ENCODE measurements around the gene VAC14. TPM values are rescaled to one million over a fixed set of nuclear protein-coding genes. Genes with fewer than 3 reads are reported as not detected.

Gene VAC14
- total and polyA plus RNA-seq, 4 donors, result 27.6 to 60.8 (median 50.9) TPM

DNA sequence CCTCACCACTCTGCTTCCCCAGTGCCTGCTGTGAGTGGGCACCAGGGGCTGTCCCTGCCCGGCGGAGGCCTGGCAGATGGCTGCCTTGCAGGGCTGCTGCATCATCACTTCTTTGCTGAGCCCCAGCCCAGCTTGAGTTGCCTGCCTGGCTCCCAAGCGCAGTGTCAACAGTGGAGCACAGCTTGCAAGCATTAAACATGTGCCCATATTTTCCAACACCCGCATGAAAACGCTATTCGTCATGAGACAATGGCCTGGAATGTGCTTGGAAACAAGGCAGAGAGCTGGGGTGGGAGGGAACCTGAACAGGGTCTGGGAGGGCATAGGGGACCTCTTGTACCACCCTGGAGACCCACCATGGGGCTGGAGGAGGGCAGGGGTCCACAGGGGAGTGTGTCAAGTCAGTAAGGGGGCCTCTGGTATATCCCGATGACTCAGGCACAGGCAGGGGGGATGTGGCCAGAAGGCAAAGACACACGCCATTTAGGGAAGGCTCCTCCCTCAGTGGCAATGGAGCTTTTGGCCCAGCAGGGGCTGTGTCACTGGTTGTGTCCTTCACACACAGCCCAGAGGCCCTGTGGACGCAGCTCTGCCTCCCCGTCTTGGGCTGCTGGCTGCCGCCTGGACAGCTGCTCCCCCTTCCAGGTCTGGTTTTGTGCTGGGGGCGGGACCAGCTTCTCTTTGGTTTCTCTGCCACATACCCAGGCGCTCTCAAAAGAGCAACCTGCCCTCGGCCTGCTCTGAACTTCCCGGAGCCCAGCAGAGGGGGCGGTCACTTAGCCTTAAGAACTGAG, 97.7 kb downstream of the VAC14 start:
- 71 to 73% methylated on average over 16 of the region's 16 CpGs for WGBS, 2 donors
- Histone ChIP-seq H3K4me3 (no peak overlapping the region), H3K4me1 (ENCODE audit: control insufficient read depth in 5 of 5, insufficient read depth in 5 of 5, low read length in 5 of 5) (peaks cover 0 to 53% (median 24%) of the 10 kb centered on the region in 5 donors), H3K36me3 (ENCODE audit: control insufficient read depth in 4 of 4, insufficient read depth in 4 of 4, low read length in 4 of 4) (no peaks in the 10 kb centered on the region), H3K9me3 (ENCODE audit: control insufficient read depth in 4 of 4, insufficient read depth in 3 of 4, low read length in 3 of 4) (no peaks in the 10 kb centered on the region), H3K27ac (ENCODE audit: low read depth in 1 of 2, low read length in 1 of 2) (peak overlapping the region; percentile 57), H3K27me3 (ENCODE audit: control insufficient read depth in 3 of 3, insufficient read depth in 3 of 3, low read length in 2 of 3) (no peaks in the 10 kb centered on the region), H3K9ac (ENCODE audit: insufficient read depth in 1 of 2, low read length in 2 of 2) (no peak overlapping the region)
- ATAC-seq (ENCODE audit: insufficient read depth, low FRiP score), result no peak
- DNase-seq, result peak; percentile 78 to 85 (median 82)
- TF ChIP-seq, protein P1, sequence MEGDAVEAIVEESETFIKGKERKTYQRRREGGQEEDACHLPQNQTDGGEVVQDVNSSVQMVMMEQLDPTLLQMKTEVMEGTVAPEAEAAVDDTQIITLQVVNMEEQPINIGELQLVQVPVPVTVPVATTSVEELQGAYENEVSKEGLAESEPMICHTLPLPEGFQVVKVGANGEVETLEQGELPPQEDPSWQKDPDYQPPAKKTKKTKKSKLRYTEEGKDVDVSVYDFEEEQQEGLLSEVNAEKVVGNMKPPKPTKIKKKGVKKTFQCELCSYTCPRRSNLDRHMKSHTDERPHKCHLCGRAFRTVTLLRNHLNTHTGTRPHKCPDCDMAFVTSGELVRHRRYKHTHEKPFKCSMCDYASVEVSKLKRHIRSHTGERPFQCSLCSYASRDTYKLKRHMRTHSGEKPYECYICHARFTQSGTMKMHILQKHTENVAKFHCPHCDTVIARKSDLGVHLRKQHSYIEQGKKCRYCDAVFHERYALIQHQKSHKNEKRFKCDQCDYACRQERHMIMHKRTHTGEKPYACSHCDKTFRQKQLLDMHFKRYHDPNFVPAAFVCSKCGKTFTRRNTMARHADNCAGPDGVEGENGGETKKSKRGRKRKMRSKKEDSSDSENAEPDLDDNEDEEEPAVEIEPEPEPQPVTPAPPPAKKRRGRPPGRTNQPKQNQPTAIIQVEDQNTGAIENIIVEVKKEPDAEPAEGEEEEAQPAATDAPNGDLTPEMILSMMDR (IDR thresholded peaks at IDR 0.05; ENCODE audit: control extremely low read depth, extremely low read depth), result no peak

DNA sequence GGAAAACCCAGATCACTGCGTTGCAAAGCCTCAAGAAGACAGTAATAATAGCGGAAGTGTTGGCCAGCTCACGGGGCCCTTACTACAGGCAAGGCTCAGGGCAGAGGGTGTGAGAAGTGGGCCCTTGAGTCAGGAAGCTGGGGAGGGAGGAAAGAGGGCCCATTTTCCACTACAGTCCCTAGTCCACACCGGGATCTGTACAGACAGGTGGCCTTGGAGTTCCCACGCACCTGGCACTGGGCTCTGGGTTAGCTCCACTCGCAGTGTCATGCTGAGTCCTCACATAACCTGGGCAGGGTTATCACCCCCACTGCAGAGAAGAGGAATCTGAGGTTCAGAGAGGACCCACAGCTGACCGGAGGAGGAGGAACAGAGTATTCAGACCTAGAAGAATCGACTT, 98.3 kb downstream of the VAC14 start:
- H3K9me3 ChIP-seq (ENCODE audit: control insufficient read depth in 4 of 4, insufficient read depth in 3 of 4, low read length in 3 of 4), result no peaks in the 10 kb centered on the region
- H3K4me3 ChIP-seq, result no peak overlapping the region
- H3K27ac ChIP-seq (ENCODE audit: low read depth in 1 of 2, low read length in 1 of 2), result peak overlapping the region; percentile 49 to 57
- H3K27me3 ChIP-seq (ENCODE audit: control insufficient read depth in 3 of 3, insufficient read depth in 3 of 3, low read length in 2 of 3), result no peaks in the 10 kb centered on the region
- no peak for DNase-seq
- TF ChIP-seq, protein P1 (IDR thresholded peaks at IDR 0.05; ENCODE audit: control extremely low read depth, extremely low read depth), result no peak
- H3K9ac ChIP-seq (ENCODE audit: insufficient read depth in 1 of 2, low read length in 2 of 2), result no peak overlapping the region
- ATAC-seq (ENCODE audit: insufficient read depth, low FRiP score), result no peak
- H3K4me1 ChIP-seq (ENCODE audit: control insufficient read depth in 5 of 5, insufficient read depth in 5 of 5, low read length in 5 of 5), result peaks cover 0 to 59% (median 25%) of the 10 kb centered on the region in 5 donors
- WGBS, 2 donors, result 64 to 70% methylated on average over 8 of the region's 8 CpGs
- H3K36me3 ChIP-seq (ENCODE audit: control insufficient read depth in 4 of 4, insufficient read depth in 4 of 4, low read length in 4 of 4), result no peaks in the 10 kb centered on the region

DNA sequence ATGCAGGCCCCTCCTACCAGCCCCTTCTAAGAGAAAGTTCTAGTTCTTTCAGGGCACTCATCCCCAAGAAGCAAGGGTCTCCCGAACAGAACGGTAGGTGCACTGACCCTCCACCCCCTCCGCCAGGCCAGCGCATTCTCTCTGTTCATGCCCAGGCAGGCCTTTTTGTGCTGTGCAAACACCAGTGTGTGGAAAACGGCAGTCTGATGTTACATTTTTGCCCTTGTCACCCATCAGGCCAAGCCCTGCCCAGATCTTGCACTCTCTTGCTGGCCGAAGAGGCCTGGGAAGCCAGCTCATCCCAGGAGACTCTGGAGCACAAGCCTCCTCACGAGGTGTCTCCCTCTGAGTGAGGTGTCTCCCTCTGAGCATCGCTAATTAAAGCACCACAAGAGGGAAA, 99.0 kb downstream of the VAC14 start:
- Histone ChIP-seq H3K9me3 (ENCODE audit: control insufficient read depth in 4 of 4, insufficient read depth in 3 of 4, low read length in 3 of 4) (no peaks in the 10 kb centered on the region), H3K27ac (ENCODE audit: low read depth in 1 of 2, low read length in 1 of 2) (no peak overlapping the region), H3K27me3 (ENCODE audit: control insufficient read depth in 3 of 3, insufficient read depth in 3 of 3, low read length in 2 of 3) (no peaks in the 10 kb centered on the region), H3K4me3 (no peak overlapping the region), H3K9ac (ENCODE audit: insufficient read depth in 1 of 2, low read length in 2 of 2) (no peak overlapping the region), H3K4me1 (ENCODE audit: control insufficient read depth in 5 of 5, insufficient read depth in 5 of 5, low read length in 5 of 5) (peaks cover under 1 to 60% (median 25%) of the 10 kb centered on the region in 5 donors), H3K36me3 (ENCODE audit: control insufficient read depth in 4 of 4, insufficient read depth in 4 of 4, low read length in 4 of 4) (no peaks in the 10 kb centered on the region)
- no peak for ATAC-seq (ENCODE audit: insufficient read depth, low FRiP score)
- TF ChIP-seq, protein P1 (IDR thresholded peaks at IDR 0.05; ENCODE audit: control extremely low read depth, extremely low read depth), result no peak
- WGBS, 2 donors, result 85 to 94% methylated on average over 8 of the region's 8 CpGs
- DNase-seq, result no peak

All from lung (tissue), 12 donors.